Measurements from ENCODE around the gene FUT2. TPM values are rescaled to one million over a fixed set of nuclear protein-coding genes. Genes with fewer than 3 reads are reported as not detected.
A peak's percentile ranks its signal among the peaks of the same experiment; 100 is the strongest.
"Not testable (repeated sequence)": the region's sequence is repeated elsewhere in the genome, so short reads cannot be mapped to it uniquely, and the experiment has no call there.

FUT2 gene
- total RNA-seq, 8 experiments from 2014 or later = 0.79 to 4.7 (median 1.9) TPM

GRCh38 chr19:48674216-48674809 lies 21.5 kb upstream of the FUT2 start:
- ATAC-seq (replicated peaks in 6 of 8) = no peak
- in situ Hi-C loops (cut with MboI; ENCODE audit: low pct_unique_long_range_greater_than_20kb in 2 of 9, low sequenced_read_pairs in 9 of 9, unreplicated experiment in 9 of 9) = no loop called here
- Histone ChIP-seq H3K4me1 (replicated peaks in 1 of 2) (peaks cover 29 to 36% of the 10 kb centered on the region in 2 donors), H3K27ac (no peak overlapping the region), H3K4me3 (no peak overlapping the region)
- 97 to 100% methylated on average over 5 to 6 of the region's 19 CpGs; no CpG with 5 or more reads in 8 of the 10 experiments for WGBS, 10 experiments

DNA sequence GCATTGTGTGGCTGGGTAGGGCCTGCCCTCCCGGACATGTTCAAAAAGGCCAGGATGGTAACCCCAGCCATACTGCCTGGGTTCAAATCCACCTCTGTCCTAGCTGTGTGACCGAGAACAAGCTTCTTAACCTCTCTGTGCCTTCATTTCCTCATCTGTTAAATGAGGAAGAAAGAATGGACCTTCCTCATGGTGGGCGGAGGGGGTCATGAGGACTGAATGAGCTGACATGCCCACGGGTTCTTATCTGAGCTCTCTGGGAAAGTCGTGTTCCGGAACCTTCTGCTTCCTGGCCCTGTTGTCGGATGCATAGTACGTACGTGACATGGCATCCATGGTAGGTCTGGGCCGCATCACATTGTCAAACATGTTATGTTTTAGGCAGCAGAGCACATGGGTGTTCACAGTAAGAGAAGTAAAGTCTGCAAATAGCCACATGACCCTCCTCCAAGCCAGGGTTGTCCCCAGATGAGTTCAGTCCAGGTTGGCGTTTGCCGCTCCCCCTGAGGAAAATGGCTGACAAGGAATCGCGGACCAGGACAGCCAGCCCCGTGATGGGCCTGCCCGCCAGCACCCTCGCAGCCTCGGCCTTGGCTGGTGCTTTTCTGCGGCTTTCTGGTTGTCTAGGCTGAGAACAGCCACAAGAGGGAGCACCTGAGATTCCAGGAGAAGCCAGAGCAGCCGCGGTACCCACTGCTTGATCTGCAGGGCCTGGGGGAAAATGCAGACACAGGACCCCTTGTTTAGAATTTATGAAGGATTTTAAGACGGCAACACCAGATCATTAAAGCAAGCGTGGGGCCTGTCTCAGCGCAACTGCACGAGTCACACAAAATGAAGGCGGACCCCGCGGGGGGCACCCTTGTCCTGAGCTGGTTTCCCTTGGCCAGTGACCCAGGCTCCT lies 20.6 kb upstream of the FUT2 start:
- 0 to 100% (median 40%) methylated on average over 1 to 13 of the region's 28 CpGs; no CpG with 5 or more reads in 1 of the 10 experiments for WGBS, 10 experiments

DNA sequence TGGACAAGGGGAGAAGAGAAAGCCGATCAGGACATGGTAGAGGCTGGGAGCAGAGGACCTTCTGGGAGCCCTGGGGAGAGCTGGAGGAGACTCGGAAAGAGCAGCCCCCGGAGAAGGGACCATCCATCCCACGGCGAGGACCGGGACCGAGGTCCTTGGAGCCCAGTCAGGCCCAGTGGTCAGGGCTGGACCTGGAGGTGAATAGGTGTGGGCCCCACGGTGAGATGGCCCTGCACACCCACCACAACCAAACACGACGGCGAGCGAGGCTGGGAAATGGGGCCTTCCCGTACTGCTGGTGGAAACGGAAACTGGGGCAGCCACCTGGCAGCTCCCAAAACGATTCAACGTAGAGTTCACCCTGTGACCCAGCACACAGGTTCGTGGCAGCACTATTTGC lies 19.3 kb upstream of the FUT2 start:
- 68 to 83% methylated on average over 6 to 10 of the region's 17 CpGs; no CpG with 5 or more reads in 8 of the 10 experiments for WGBS, 10 experiments
- Histone ChIP-seq H3K4me3 (no peak overlapping the region), H3K27ac (no peak overlapping the region), H3K4me1 (replicated peaks in 1 of 2) (peaks cover 21 to 28% of the 10 kb centered on the region in 2 donors)
- in situ Hi-C loops (cut with MboI; ENCODE audit: low pct_unique_long_range_greater_than_20kb in 2 of 9, low sequenced_read_pairs in 9 of 9, unreplicated experiment in 9 of 9) = no loop called here
- ATAC-seq (replicated peaks in 6 of 8) = no peak

More for the DNA sequence above, 20.6 kb upstream of the FUT2 start:
- no peak overlapping the region for H3K27ac ChIP-seq
- H3K4me1 ChIP-seq (replicated peaks in 1 of 2) = peaks cover 29 to 36% of the 10 kb centered on the region in 2 donors
- in situ Hi-C loops (cut with MboI; ENCODE audit: low pct_unique_long_range_greater_than_20kb in 2 of 9, low sequenced_read_pairs in 9 of 9, unreplicated experiment in 9 of 9) = no loop called here
- peak; percentile 86 to 97 (median 89) for ATAC-seq (replicated peaks in 6 of 8)
- no peak overlapping the region for H3K4me3 ChIP-seq

GRCh38 chr19:48676887-48677286 lies 18.9 kb upstream of the FUT2 start:
- Histone ChIP-seq H3K27ac (no peak overlapping the region), H3K4me1 (replicated peaks in 1 of 2) (peaks cover 21 to 27% of the 10 kb centered on the region in 2 donors), H3K4me3 (no peak overlapping the region)
- WGBS, 10 experiments = 48 to 95% (median 84%) methylated on average over 1 to 12 of the region's 13 CpGs; no CpG with 5 or more reads in 3 of the 10 experiments
- in situ Hi-C loops (cut with MboI; ENCODE audit: low pct_unique_long_range_greater_than_20kb in 2 of 9, low sequenced_read_pairs in 9 of 9, unreplicated experiment in 9 of 9) = no loop called here
- no peak for ATAC-seq (replicated peaks in 6 of 8)

DNA sequence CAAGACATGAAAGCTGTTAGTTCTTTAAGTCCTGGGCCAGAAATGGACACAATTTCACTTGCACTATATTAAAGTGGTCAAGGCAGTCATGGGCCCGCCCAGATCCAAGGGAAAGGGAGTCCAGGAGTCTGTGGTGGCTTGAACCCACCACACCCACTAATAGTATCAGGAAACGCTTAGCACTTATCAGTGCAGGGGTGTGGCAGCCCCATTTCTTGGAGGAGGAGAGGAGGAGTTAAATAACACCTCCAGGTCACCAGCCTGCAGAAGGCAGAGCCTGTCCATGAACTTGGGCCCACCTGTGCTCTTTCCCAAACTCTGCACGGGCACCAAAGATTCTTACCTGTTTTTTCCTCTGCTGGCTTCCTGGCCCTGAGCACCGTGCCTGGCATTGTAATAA lies 17.6 kb upstream of the FUT2 start:
- peak in 2 of 8 experiments; percentile 54 to 59 for ATAC-seq (replicated peaks in 6 of 8)
- in situ Hi-C loops (cut with MboI; ENCODE audit: low pct_unique_long_range_greater_than_20kb in 2 of 9, low sequenced_read_pairs in 9 of 9, unreplicated experiment in 9 of 9) = no loop called here
- peaks cover 16 to 25% of the 10 kb centered on the region in 2 donors for H3K4me1 ChIP-seq (replicated peaks in 1 of 2)

DNA sequence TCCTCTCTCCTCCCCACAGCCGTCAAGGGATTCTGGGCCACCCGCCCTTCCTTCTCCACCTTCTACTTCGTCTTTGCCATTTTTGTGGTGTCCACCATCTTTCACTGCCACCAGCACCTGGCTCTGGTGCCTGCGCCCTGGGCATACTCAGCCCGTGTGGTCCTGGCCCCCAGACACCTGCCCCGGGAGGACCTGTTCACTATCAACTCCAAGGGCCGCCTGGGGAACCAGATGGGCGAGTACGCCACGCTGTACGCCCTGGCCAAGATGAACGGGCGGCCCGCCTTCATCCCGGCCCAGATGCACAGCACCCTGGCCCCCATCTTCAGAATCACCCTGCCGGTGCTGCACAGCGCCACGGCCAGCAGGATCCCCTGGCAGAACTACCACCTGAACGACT lies 15.8 kb upstream of the FUT2 start:
- peaks cover 6 to 13% of the 10 kb centered on the region in 2 donors for H3K4me1 ChIP-seq (replicated peaks in 1 of 2)
- 58 to 100% (median 90%) methylated on average over 1 to 4 of the region's 19 CpGs; no CpG with 5 or more reads in 6 of the 10 experiments for WGBS, 10 experiments
- H3K4me3 ChIP-seq; H3K27ac ChIP-seq; in situ Hi-C loops (cut with MboI; ENCODE audit: low pct_unique_long_range_greater_than_20kb in 2 of 9, low sequenced_read_pairs in 9 of 9, unreplicated experiment in 9 of 9); ATAC-seq (replicated peaks in 6 of 8): not testable (repeated sequence)

More for the DNA sequence above, 17.6 kb upstream of the FUT2 start:
- WGBS, 10 experiments = 68 to 86% (median 80%) methylated on average over 1 to 4 of the region's 4 CpGs; no CpG with 5 or more reads in 7 of the 10 experiments
- Histone ChIP-seq H3K27ac (no peak overlapping the region), H3K4me3 (no peak overlapping the region)

DNA sequence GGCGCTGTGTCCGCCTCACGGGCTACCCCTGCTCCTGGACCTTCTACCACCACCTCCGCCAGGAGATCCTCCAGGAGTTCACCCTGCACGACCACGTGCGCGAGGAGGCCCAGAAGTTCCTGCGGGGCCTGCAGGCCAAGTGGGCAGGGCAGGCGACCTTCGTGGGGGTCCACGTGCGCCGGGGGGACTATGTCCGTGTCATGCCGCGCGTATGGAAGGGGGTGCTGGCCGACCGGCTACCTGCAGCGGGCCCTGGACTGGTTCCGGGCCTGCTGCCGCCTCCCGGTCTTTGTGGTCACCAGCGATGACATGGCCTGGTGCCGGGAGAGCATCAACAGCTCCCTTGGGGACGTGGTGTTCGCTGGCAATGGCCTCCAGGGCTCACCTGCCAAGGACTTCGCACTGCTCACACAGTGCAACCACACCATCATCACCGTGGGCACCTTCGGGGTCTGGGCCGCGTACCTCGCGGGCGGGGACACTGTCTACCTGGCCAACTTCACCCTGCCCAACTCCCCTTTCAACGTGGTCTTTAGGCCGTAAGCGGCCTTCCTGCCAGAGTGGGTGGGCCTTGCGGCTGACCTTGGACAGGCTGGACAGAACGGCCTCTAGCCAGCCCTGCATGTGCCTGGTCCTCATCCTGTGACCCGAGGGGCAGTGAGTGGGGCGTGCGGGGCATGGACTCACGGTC lies 15.2 kb upstream of the FUT2 start:
- in situ Hi-C loops (cut with MboI; ENCODE audit: low pct_unique_long_range_greater_than_20kb in 2 of 9, low sequenced_read_pairs in 9 of 9, unreplicated experiment in 9 of 9) = no loop called here
- ATAC-seq (replicated peaks in 6 of 8) = peak in 1 of 8 experiments; percentile 9
- H3K4me1 ChIP-seq (replicated peaks in 1 of 2) = peaks cover 2 to 8% of the 10 kb centered on the region in 2 donors
- H3K27ac ChIP-seq = no peak overlapping the region
- no peak overlapping the region for H3K4me3 ChIP-seq
- WGBS, 10 experiments = 62 to 98% (median 80%) methylated on average over 1 to 9 of the region's 45 CpGs; no CpG with 5 or more reads in 7 of the 10 experiments

DNA sequence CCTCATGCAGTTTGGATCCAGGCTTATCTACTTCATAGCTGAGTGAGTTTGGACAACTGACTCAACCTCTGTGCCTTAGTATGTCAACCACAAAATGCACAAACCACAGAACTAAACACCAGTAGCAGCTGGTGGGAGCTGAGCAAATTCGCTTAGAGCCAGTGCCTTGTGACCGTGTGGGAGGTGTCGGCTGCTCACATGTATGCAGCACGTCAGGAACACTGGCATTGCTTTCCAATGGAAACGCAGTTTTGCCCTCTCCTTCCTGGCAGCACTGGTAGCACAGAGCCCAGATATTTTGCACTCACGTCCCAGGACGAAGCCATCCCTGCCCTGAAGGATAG lies 14.7 kb upstream of the FUT2 start:
- Histone ChIP-seq H3K4me1 (replicated peaks in 1 of 2) (peaks cover 0 to 5% of the 10 kb centered on the region in 2 donors), H3K27ac (no peak overlapping the region), H3K4me3 (no peak overlapping the region)
- WGBS, 10 experiments = 7 to 82% (median 59%) methylated on average over 3 to 6 of the region's 7 CpGs; no CpG with 5 or more reads in 7 of the 10 experiments
- ATAC-seq (replicated peaks in 6 of 8) = peak in 3 of 8 experiments; percentile 49 to 75 (median 65)
- in situ Hi-C loops (cut with MboI; ENCODE audit: low pct_unique_long_range_greater_than_20kb in 2 of 9, low sequenced_read_pairs in 9 of 9, unreplicated experiment in 9 of 9) = no loop called here

- 20 to 94% (median 86%) methylated on average over 1 to 11 of the region's 11 CpGs; no CpG with 5 or more reads in 2 of the 10 experiments for WGBS, 10 experiments
- Histone ChIP-seq H3K27ac (no peak overlapping the region), H3K4me3 (no peak overlapping the region), H3K4me1 (replicated peaks in 1 of 2) (peaks cover 0 to 5% of the 10 kb centered on the region in 2 donors)
- ATAC-seq (replicated peaks in 6 of 8) = peak in 3 of 8 experiments; percentile 25 to 59 (median 29)
- in situ Hi-C loops (cut with MboI; ENCODE audit: low pct_unique_long_range_greater_than_20kb in 2 of 9, low sequenced_read_pairs in 9 of 9, unreplicated experiment in 9 of 9) = no loop called here
Measured at GRCh38 chr19:48683349-48683748, 12.4 kb upstream of the FUT2 start.

GRCh38 chr19:48685583-48685982 lies 10.2 kb upstream of the FUT2 start:
- in situ Hi-C loops (cut with MboI; ENCODE audit: low pct_unique_long_range_greater_than_20kb in 2 of 9, low sequenced_read_pairs in 9 of 9, unreplicated experiment in 9 of 9) = no loop called here
- Histone ChIP-seq H3K4me3 (no peak overlapping the region), H3K4me1 (replicated peaks in 1 of 2) (peaks cover 0 to 5% of the 10 kb centered on the region in 2 donors), H3K27ac (no peak overlapping the region)
- peak in 1 of 8 experiments; percentile 4 for ATAC-seq (replicated peaks in 6 of 8)
- WGBS, 10 experiments = 69 to 100% (median 90%) methylated on average over 2 to 9 of the region's 9 CpGs; no CpG with 5 or more reads in 2 of the 10 experiments

DNA sequence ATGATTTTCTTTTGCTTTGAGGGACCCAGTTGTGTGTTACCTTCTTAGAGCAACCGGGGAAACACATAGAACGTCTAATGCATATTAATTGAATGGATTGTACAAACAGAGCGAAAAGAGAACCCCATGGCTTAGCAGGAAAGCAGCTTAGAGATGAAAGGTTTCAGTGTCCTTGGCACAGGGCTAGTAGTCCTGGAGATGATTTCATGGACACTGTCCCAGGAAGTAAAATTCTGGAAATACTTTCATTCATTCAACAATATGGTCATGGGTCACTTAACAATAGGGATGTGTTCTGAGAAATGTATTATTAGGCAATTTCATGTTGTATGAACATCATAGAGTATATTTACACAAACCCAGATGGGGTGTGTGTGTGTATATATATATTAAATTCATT lies 9.7 kb upstream of the FUT2 start:
- H3K27ac ChIP-seq = no peak overlapping the region
- 45 to 100% (median 81%) methylated on average over 2 to 3 of the region's 3 CpGs; no CpG with 5 or more reads in 1 of the 10 experiments for WGBS, 10 experiments
- peak in 2 of 8 experiments; percentile 30 to 65 for ATAC-seq (replicated peaks in 6 of 8)
- in situ Hi-C loops (cut with MboI; ENCODE audit: low pct_unique_long_range_greater_than_20kb in 2 of 9, low sequenced_read_pairs in 9 of 9, unreplicated experiment in 9 of 9) = no loop called here
- H3K4me1 ChIP-seq (replicated peaks in 1 of 2) = peaks cover 0 to 5% of the 10 kb centered on the region in 2 donors
- H3K4me3 ChIP-seq = no peak overlapping the region

DNA sequence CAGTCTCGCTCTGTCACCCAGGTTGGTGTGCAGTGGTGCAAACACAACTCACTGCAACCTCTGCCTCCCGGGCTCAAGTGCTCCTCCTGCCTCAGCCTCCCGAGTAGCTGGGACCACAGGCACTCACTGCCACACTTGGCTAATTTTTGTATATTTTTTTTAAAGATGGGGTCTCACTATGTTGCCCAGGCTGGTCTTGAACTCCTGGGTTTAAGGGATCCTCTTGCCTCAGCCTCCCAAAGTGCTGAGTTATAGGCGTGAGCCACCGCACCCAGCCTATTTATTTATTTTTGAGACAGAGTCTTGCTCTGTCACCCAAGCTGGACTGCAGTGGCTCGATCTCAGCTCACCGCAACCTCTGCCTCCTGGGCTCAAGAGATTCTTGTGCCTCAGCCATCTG lies 9.1 kb upstream of the FUT2 start:
- H3K4me1 ChIP-seq (replicated peaks in 1 of 2); H3K4me3 ChIP-seq; in situ Hi-C loops (cut with MboI; ENCODE audit: low pct_unique_long_range_greater_than_20kb in 2 of 9, low sequenced_read_pairs in 9 of 9, unreplicated experiment in 9 of 9); H3K27ac ChIP-seq; ATAC-seq (replicated peaks in 6 of 8): not testable (repeated sequence)
- 44 to 90% (median 80%) methylated on average over 1 to 7 of the region's 7 CpGs; no CpG with 5 or more reads in 4 of the 10 experiments for WGBS, 10 experiments
